H54 (cell line): ENCODE data around the gene MFNG.
A peak's percentile ranks its signal among the peaks of the same experiment; 100 is the strongest.

ENCODE experiments used
- DNase-seq: peaks from one replicate; pipeline ENCODE4 v3.0.0; 2011; ENCODE audit warnings: low spot score, mixed read lengths; ENCODE audit not compliant: insufficient read length
- FAIRE-seq: peaks from 3 replicates; lab custom pipeline; 2011; peaks lifted over from hg19 to GRCh38; lab: Jason Lieb, UNC
- POLR2A ChIP-seq: IDR thresholded peaks from 2 replicates; pipeline ENCODE4 v1.6.1; 2011; ENCODE audit warnings: low read depth, mild to moderate bottlenecking, low read length

The MFNG gene

GRCh38 chr22:37430941-37431340 is 55.2 kb downstream of the MFNG start:
- no peak for TF ChIP-seq POLR2A
- no peak for FAIRE-seq
- DNase-seq: no peak

DNA sequence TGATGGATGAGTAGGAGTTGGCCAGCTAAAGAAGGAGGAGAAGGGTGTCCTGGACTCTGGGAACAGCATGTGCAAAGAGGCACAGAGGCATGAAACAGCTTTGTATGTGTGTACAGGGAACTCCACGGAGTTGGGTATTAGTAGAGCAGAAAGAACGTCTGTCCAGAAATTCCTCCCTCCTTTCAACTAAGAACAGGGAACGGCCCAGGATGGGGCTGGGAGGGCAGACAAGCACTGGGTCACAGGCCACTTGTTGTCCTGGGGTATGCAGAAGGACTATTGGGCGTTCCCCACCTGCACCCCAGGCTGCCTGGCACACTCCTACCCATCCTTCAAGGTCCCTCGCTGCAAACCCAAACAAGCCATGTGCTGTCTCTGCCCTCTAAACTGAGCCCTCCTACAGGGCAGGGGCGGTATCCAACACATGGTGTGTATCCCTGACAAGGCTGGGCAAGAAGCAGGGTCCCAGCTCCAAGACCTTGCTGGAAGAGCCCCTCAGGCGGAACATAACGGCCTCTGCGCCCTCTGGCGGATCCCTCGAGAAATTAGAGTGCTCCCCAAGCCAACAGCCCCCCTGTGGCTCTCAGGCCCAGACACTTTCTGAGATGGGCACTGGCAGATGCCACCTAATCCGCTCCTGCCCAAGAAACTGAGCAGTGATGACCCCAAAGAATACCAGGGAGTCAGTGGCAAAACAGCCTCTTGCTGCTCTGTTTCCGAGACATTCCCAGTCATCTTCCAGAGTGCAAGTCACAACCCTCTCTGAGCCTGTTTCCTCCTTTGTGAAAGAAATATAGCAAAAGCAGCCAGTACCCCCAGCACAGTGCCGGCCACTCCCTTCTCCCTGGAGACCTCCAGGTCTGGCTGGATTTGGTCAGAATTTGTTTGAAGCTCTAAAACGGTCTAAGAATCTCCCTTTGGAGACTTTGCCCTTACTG is 57.3 kb downstream of the MFNG start:
- FAIRE-seq (no peak), DNase-seq (no peak)
- TF ChIP-seq POLR2A: no peak

GRCh38 chr22:37427711-37428635 is 58.2 kb downstream of the MFNG start:
- DNase-seq: no peak
- TF ChIP-seq POLR2A: no peak
- FAIRE-seq: no peak

DNA sequence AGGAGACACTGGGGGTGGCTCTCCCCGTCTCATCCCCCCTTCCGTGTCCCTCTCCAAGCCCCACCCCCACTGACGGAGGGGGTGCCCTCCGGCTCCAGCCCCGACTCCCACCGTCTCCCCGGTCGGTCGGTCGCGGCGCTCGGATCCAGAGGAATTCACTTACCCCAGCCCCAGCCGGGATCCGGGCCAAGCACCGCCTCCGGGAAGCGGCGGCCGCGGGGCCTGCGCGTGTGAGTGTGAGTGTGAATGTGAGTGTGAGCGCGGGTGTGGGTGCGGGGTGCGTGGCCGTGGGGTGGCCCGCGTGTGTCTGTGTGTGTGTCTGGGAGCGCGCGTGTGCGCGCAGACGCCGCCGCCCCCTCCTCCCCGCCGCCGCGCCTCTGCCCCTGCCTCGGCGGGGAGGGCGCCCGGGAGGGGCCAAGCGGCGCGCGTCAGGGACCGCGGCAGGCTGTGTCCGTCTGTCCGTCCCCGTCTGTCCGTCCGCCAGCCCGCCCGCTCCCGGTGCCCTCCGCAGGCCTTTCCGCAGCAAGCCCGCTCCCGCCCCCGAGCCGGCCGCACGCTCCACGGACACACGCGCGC is 59.0 kb downstream of the MFNG start, which contains the start of gene ELFN2:
ELFN2 (minus strand) TSS at position 345 of the 576 bp plus-strand sequence. CDS start 51,945 bp downstream, outside the sequence.
- TF ChIP-seq POLR2A: 0 out of 2 replicates have a peak, but pooled peaks have one; percentile 22
- DNase-seq (peak; percentile 44), FAIRE-seq (no peak)

DNA sequence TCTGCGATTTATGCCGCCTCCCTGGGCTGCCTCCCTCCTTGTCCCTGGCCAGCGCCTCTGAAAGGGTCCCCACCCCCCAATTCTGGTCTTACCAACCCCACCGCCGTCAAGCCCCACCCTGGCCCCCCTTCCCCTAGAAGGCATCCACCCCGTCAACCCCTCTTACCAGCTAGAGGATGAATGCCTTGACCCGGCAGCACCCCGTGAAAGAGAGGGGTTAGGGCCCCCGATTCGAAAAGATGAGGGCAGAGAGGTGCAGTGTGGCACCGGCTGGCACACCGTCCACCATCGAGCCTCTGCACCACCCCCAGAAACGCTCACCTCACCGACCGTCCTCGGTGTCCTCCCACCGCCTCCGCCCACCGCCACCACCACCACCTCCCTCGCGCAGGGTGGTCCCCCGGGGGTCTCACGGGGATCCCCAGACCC is 59.5 kb downstream of the MFNG start:
- no peak for TF ChIP-seq POLR2A
- FAIRE-seq (no peak), DNase-seq (no peak)

GRCh38 chr22:37425800-37426705 is 60.1 kb downstream of the MFNG start:
- DNase-seq (no peak), FAIRE-seq (no peak)
- no peak for TF ChIP-seq POLR2A

DNA sequence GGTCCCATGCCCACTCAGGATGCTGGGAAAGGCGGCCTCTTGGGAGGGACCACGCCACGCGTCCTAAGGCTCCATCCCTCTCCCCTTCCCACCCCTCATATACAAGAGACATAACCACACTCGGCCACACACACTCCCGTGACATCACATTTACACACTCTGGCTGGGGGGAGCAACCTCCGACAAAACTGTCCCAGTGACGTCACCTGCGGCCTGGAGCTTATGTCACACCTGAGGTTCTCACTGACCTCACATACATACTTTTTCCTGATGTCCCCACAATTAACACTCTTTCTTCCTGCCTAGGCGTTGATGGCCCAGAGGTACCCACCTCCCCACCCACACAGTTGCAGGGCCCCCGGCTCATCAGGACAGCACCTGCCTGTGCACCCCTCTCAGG is 60.8 kb downstream of the MFNG start:
- DNase-seq (no peak), FAIRE-seq (no peak)
- no peak for TF ChIP-seq POLR2A

DNA sequence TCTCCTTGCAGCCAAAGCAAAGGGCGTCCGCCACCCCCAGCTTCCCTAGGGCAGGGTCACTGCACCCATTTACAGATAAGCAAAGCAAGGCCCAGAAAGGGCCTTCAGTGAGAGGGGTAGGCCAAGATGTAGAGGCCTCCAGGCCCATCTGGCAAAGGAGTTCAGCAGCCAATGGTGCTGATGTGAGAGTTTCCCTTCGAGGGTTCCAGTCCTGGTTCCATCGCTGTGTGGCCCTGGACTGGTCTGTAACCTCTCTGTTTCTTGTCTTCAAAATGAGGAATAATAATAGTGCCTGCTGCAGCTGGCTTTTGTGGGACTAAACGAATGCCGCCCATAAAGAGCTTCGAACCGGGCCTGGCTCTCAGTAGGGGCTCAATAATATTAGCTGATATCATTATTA is 62.9 kb downstream of the MFNG start:
- FAIRE-seq: no peak

GRCh38 chr22:37421468-37421877 is 64.7 kb downstream of the MFNG start:
- DNase-seq: no peak
- no peak for FAIRE-seq
- TF ChIP-seq POLR2A: no peak

More for the DNA sequence above, 62.9 kb downstream of the MFNG start:
- TF ChIP-seq POLR2A: no peak
- no peak for DNase-seq

DNA sequence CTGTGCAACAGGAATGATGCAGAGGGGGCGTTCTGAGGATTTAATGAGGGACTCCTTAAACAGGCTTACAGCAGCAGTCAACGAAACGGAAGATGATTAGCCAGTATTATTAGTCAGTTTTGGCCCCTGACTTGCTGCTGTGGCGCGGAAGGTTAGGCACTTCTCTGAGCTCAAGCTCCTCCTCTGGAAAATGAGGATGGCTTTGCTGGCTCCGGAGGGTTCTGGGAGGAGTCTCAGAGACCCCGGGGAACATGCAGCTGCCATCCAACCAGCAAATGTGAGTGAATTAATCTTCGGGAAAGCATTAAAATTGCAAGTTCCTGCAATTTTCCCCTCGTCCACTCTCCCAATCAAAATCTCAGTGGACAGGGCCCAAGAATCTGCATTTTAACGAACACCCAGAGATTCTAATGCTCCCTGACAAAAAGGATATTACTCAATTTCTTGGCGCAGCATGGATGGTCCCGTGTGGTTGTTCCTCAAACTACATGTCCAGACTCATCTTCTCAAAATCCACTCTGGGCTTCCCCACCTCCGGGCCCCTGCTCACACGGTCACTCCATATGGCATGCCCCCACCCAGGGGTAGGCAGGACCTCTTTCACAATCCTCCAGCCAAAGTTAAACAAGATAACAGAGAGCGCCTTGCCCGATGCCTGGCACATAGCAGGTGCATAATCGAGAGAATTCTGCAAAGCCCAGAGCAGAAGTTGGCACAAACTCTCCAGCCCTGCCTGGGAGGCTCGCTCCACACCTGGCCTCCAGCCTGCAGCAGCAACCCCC is 65.3 kb downstream of the MFNG start:
- DNase-seq (no peak), FAIRE-seq (no peak)
- no peak for TF ChIP-seq POLR2A

- TF ChIP-seq POLR2A: no peak
- no peak for FAIRE-seq
- DNase-seq: no peak
Observed at GRCh38 chr22:37419969-37420685, 66.1 kb downstream of the MFNG start.
